ENCODE results near the gene CRYAA. TPM values are rescaled to one million over a fixed set of nuclear protein-coding genes. Genes with fewer than 3 reads are reported as not detected.
A peak's percentile ranks its signal among the peaks of the same experiment; 100 is the strongest.

The CRYAA gene
- polyA plus RNA-seq, 2 of the 4 experiments (the other 2 are of a cell fraction), result not detected

- no peaks in the 10 kb centered on the region for H3K4me1 ChIP-seq
- DNase-seq (ENCODE audit: low read depth in 1 of 2, low spot score in 1 of 2) (no peak), ATAC-seq (no peak), FAIRE-seq (no peak)
- no peak overlapping the region for H3K4me2 ChIP-seq
- CTCF ChIA-PET, result no interaction called here
- WGBS (ENCODE audit: missing lambda C conversion rate), result 67% methylated on average over 6 of the region's 6 CpGs
- H3K9me3 ChIP-seq, result peaks cover 26% of the 10 kb centered on the region
- POLR2A ChIA-PET, result no interaction called here
- TF ChIP-seq NFE2L2 (conservative IDR thresholded peaks at IDR 0.05; ENCODE audit: low read length) (no peak), JUN (IDR thresholded peaks at IDR 0.05) (no peak), SMC3 (IDR thresholded peaks at IDR 0.05) (no peak), USF2 (IDR thresholded peaks at IDR 0.05) (no peak), CEBPB (IDR thresholded peaks at IDR 0.05) (no peak), BCL3 (IDR thresholded peaks at IDR 0.05) (no peak), SREBF2 (IDR thresholded peaks at IDR 0.05) (no peak), CTCF (IDR thresholded peaks at IDR 0.05) (no peak), CBX2 (IDR thresholded peaks at IDR 0.05; ENCODE audit: borderline replicate concordance, low read depth) (no peak), RARB (CRISPR knock-in tag; IDR thresholded peaks at IDR 0.05) (no peak), TFCP2L1 (CRISPR knock-in tag; IDR thresholded peaks at IDR 0.05) (no peak), POLR2A (IDR thresholded peaks at IDR 0.05; ENCODE audit: low read length) (no peak), CHD2 (IDR thresholded peaks at IDR 0.05; ENCODE audit: low read length, partially characterized antibody) (no peak), MAZ (IDR thresholded peaks at IDR 0.05; ENCODE audit: borderline replicate concordance, low read depth, low read length) (no peak)
- H3K27ac ChIP-seq, result no peak overlapping the region
- H3K4me3 ChIP-seq, result no peak overlapping the region
These were observed 34.8 kb downstream of the CRYAA start for GRCh38 chr21:43203591-43203990.

GRCh38 chr21:43204638-43205037, 35.8 kb downstream of the CRYAA start:
- ChIA-PET CTCF (no interaction called here), POLR2A (no interaction called here)
- Histone ChIP-seq H3K4me1 (peaks cover 6% of the 10 kb centered on the region), H3K9me3 (peaks cover 17% of the 10 kb centered on the region), H3K4me3 (no peak overlapping the region), H3K4me2 (no peak overlapping the region), H3K27ac (no peak overlapping the region)
- DNase-seq (ENCODE audit: low read depth in 1 of 2, low spot score in 1 of 2) (no peak), ATAC-seq (no peak), FAIRE-seq (no peak)
- no peak for TF ChIP-seq KDM1A (IDR thresholded peaks at IDR 0.05; ENCODE audit: low read depth)
- TF ChIP-seq TFCP2L1 (CRISPR knock-in tag; IDR thresholded peaks at IDR 0.05), result no peak
- no peak for TF ChIP-seq ZFP36 (IDR thresholded peaks at IDR 0.05; ENCODE audit: borderline replicate concordance, partially characterized antibody)
- no peak for TF ChIP-seq FOXS1 (CRISPR knock-in tag; IDR thresholded peaks at IDR 0.05)
- no peak for TF ChIP-seq RARB (CRISPR knock-in tag; IDR thresholded peaks at IDR 0.05)
- WGBS (ENCODE audit: missing lambda C conversion rate), result 85% methylated on average over 7 of the region's 7 CpGs

GRCh38 chr21:43206231-43207042, 37.6 kb downstream of the CRYAA start:
- FAIRE-seq, result no peak
- Histone ChIP-seq H3K4me1 (peaks cover 22% of the 10 kb centered on the region), H3K9me3 (peaks cover 13% of the 10 kb centered on the region), H3K27ac (0 out of 6 replicates have a peak overlapping the region, but pooled peaks of 1 of the 2 experiments have one; percentile 16), H3K4me3 (no peak overlapping the region), H3K4me2 (no peak overlapping the region)
- no peak for DNase-seq (ENCODE audit: low read depth in 1 of 2, low spot score in 1 of 2)
- POLR2A ChIA-PET, result no interaction called here
- WGBS (ENCODE audit: missing lambda C conversion rate), result 81% methylated on average over 16 of the region's 18 CpGs
- ATAC-seq, result no peak
- CTCF ChIA-PET, result interaction anchor here (1.0 kb wide), 1 partner anchor 14 kb away, joined by 3 read pairs; no protein-coding TSS in a partner anchor
- TF ChIP-seq EHF (CRISPR knock-in tag; IDR thresholded peaks at IDR 0.05), result no peak
- TF ChIP-seq ELK1 (IDR thresholded peaks at IDR 0.05; ENCODE audit: low read depth, low read length), result no peak
- no peak for TF ChIP-seq FOSL2 (IDR thresholded peaks at IDR 0.05)
- no peak for TF ChIP-seq FOSL2 (CRISPR knock-in tag; IDR thresholded peaks at IDR 0.05)
- no peak for TF ChIP-seq REST (IDR thresholded peaks at IDR 0.05)
- TF ChIP-seq NR3C1 (IDR thresholded peaks at IDR 0.05), result no peak
- TF ChIP-seq ZFP36 (IDR thresholded peaks at IDR 0.05; ENCODE audit: borderline replicate concordance, partially characterized antibody), result no peak
- no peak for TF ChIP-seq CBX2 (IDR thresholded peaks at IDR 0.05; ENCODE audit: borderline replicate concordance, low read depth)
- no peak for TF ChIP-seq MAZ (IDR thresholded peaks at IDR 0.05; ENCODE audit: borderline replicate concordance, low read depth, low read length)
- TF ChIP-seq ZNF302 (CRISPR knock-in tag; IDR thresholded peaks at IDR 0.05), result no peak
- no peak for TF ChIP-seq PHF8 (IDR thresholded peaks at IDR 0.05; ENCODE audit: borderline replicate concordance, low read depth)

Measured in A549 (cell line).